HepG2 (cell line): Measurements from ENCODE around the gene TOB1. TPM values are rescaled to one million over a fixed set of nuclear protein-coding genes. Genes with fewer than 3 reads are reported as not detected.

Experiments
- BORCS8-MEF2B ChIP-seq: sonication (generic); formaldehyde crosslinking; IDR thresholded peaks from 2 replicates; pipeline ENCODE4 v1.8.0; 2022; ENCODE audit warnings: mild to moderate bottlenecking, missing genetic modification reagents
- FLYWCH1 ChIP-seq: sonication (generic); formaldehyde crosslinking; IDR thresholded peaks from 2 replicates; pipeline ENCODE4 v1.8.1; 2023; ENCODE audit warnings: mild to moderate bottlenecking, missing genetic modification reagents
- FOXK1 ChIP-seq: sonication (generic); formaldehyde crosslinking; IDR thresholded peaks from 2 replicates; pipeline ENCODE4 v1.4.0; 2020; ENCODE audit warnings: low read depth, missing genetic modification reagents, borderline replicate concordance
- FOXK2 ChIP-seq: fragments of 450-650 bp; IDR thresholded peaks from 2 replicates; pipeline ENCODE4 v1.6.1; 2016
- HOXA5 ChIP-seq: sonication (generic); formaldehyde crosslinking; IDR thresholded peaks from 2 replicates; pipeline ENCODE4 v1.4.0; 2020; ENCODE audit warnings: missing genetic modification reagents
- JUND ChIP-seq: sonication (generic); formaldehyde crosslinking; IDR thresholded peaks from 2 replicates; pipeline ENCODE4 v1.8.0; 2022; ENCODE audit warnings: mild to moderate bottlenecking, missing genetic modification reagents
- KLF11 ChIP-seq: IDR thresholded peaks from 2 replicates; pipeline ENCODE4 v1.6.1; 2016; ENCODE audit warnings: missing compliant biosample characterization
- PAWR ChIP-seq: sonication (generic); formaldehyde crosslinking; IDR thresholded peaks from 2 replicates; pipeline ENCODE4 v1.4.0; 2020; ENCODE audit warnings: missing genetic modification reagents, mild to moderate bottlenecking, borderline replicate concordance
- POLR2A ChIP-seq, 2 experiments: IDR thresholded peaks; 2 replicates each; pipeline ENCODE4 v1.6.1; 2011; ENCODE audit warnings: low read depth in 2 of 2, low read length in 2 of 2, mild to moderate bottlenecking in 1 of 2, moderate library complexity in 1 of 2; ENCODE audit not compliant: insufficient read depth in 1 of 2
- PRPF4 ChIP-seq: fragments of 200-400 bp; formaldehyde crosslinking; IDR thresholded peaks from 2 replicates; pipeline ENCODE4 v1.6.1; 2016; ENCODE audit warnings: low read length, low read depth; ENCODE audit not compliant: poor library complexity, severe bottlenecking
- RFX1 ChIP-seq: fragments of 450-650 bp; IDR thresholded peaks from 2 replicates; pipeline ENCODE4 v1.6.1; 2017
- SNAPC4 ChIP-seq: sonication (generic); formaldehyde crosslinking; IDR thresholded peaks from 2 replicates; pipeline ENCODE4 v1.4.0; 2020; ENCODE audit warnings: mild to moderate bottlenecking, missing genetic modification reagents
- YY1 ChIP-seq: IDR thresholded peaks from 2 replicates; pipeline ENCODE4 v1.6.1; 2011; ENCODE audit warnings: low read length, low read depth, moderate library complexity, mild to moderate bottlenecking; ENCODE audit not compliant: insufficient read depth, insufficient replicate concordance
- ZNF160 ChIP-seq: sonication (generic); formaldehyde crosslinking; IDR thresholded peaks from 2 replicates; pipeline ENCODE4 v1.8.0; 2022; ENCODE audit warnings: mild to moderate bottlenecking, inconsistent platforms, missing genetic modification reagents
- ZNF205 ChIP-seq: IDR thresholded peaks from 2 replicates; pipeline ENCODE4 v1.6.1; 2018; ENCODE audit warnings: missing biosample characterization, missing genetic modification reagents
- ZNF224 ChIP-seq: sonication (generic); formaldehyde crosslinking; IDR thresholded peaks from 2 replicates; pipeline ENCODE4 v1.5.0; 2020; ENCODE audit warnings: mild to moderate bottlenecking, missing genetic modification reagents
- ZNF3 ChIP-seq: IDR thresholded peaks from 2 replicates; pipeline ENCODE4 v1.7.0; 2017; ENCODE audit warnings: inconsistent platforms
- ZNF451 ChIP-seq: sonication (generic); formaldehyde crosslinking; IDR thresholded peaks from 2 replicates; pipeline ENCODE4 v1.5.0; 2020; ENCODE audit warnings: mild to moderate bottlenecking, missing genetic modification reagents
- ZNF567 ChIP-seq: sonication (generic); formaldehyde crosslinking; IDR thresholded peaks from 2 replicates; pipeline ENCODE4 v1.8.1; 2023; ENCODE audit warnings: mild to moderate bottlenecking, missing genetic modification reagents, borderline replicate concordance
- ZNF644 ChIP-seq: IDR thresholded peaks from 2 replicates; pipeline ENCODE4 v1.6.1; 2016; ENCODE audit warnings: low read depth
- ZNF740 ChIP-seq: sonication (generic); formaldehyde crosslinking; IDR thresholded peaks from 2 replicates; pipeline ENCODE4 v1.4.0; 2020; ENCODE audit warnings: missing genetic modification reagents
- ZNF776 ChIP-seq: sonication (generic); formaldehyde crosslinking; IDR thresholded peaks from 2 replicates; pipeline ENCODE4 v1.4.0; 2020; ENCODE audit warnings: mild to moderate bottlenecking, missing genetic modification reagents
- ZSCAN22 ChIP-seq: sonication (generic); formaldehyde crosslinking; IDR thresholded peaks from 2 replicates; pipeline ENCODE4 v1.4.0; 2020; ENCODE audit warnings: mild to moderate bottlenecking, missing genetic modification reagents
- ZSCAN9 ChIP-seq: IDR thresholded peaks from 2 replicates; pipeline ENCODE4 v1.6.1; 2016; ENCODE audit warnings: borderline replicate concordance
- polyA plus RNA-seq, 8 experiments: library from polyadenylated mRNA; depleted of rRNA in 3 of 8; stranded (reverse) in 7 of 8; unstranded in 1 of 8; fragments of >200 nt; fragmentation: Illumina TruSeq in 4 of 8; extraction: Trizol in 4 of 8; gene quantifications; 2 replicates each; pipeline versions ENCODE4 v1.2.1 to v1.2.3, GENCODE V29; 2011 to 2016; ENCODE audit warnings: low read depth in 4 of 8, missing spikeins in 1 of 8, mixed read lengths in 1 of 8; ENCODE audit not compliant: insufficient read depth in 1 of 8
- total RNA-seq, 5 experiments: library from RNA; depleted of rRNA; stranded (reverse); fragments of >200 nt; fragmentation: Illumina TruSeq; extraction: Trizol; gene quantifications; 2 replicates each; pipeline ENCODE4 v1.2.3, GENCODE V29; 2016; ENCODE audit warnings: low read depth in 1 of 5
- TF ChIP-seq, protein P1 (sequence below): sonication (generic); formaldehyde crosslinking; IDR thresholded peaks from 2 replicates; pipeline ENCODE4 v1.4.0; 2020; ENCODE audit warnings: missing genetic modification reagents
- TF ChIP-seq, protein P2 (sequence below): sonication (generic); formaldehyde crosslinking; IDR thresholded peaks from 2 replicates; pipeline ENCODE4 v1.8.1; 2023; ENCODE audit warnings: mild to moderate bottlenecking, inconsistent platforms, moderate library complexity, missing genetic modification reagents, borderline replicate concordance

TOB1 gene
- total and polyA plus RNA-seq, 2 of the 13 experiments (the other 11 are each of a cell fraction or from before 2014, with no cell fraction given) = 21.9 to 57.7 TPM

DNA sequence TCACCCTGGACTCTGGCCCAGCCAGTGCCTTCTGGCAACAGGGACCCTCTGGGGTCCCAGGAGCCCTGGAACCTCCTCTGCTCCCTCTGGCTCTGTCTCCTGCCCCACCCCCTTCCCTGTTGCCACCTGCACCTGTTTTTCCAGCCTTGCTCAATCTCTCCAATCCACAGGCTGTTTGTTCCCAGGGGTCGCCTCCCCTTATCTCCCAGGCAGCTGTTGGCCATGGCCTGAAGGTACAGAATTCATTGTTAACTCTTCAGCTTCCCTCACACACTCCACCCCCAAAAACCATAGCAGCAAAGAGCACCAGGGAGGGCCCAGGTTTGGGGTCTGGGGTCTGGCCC lies 39.3 kb upstream of the TOB1 start (continued):
- TF ChIP-seq KLF11 (CRISPR knock-in tag) (no peak), ZNF776 (CRISPR knock-in tag) (no peak; the same call in 1 of the 2 replicates), ZNF205 (CRISPR knock-in tag) (peak; percentile 87), HOXA5 (CRISPR knock-in tag) (no peak; the same call in none of the 2 replicates), BORCS8-MEF2B (peak; percentile 78; the same call in 1 of the 2 replicates), ZNF567 (no peak), FOXK1 (peak; percentile 83), YY1 (no peak), ZSCAN22 (CRISPR knock-in tag) (no peak), FOXK2 (no peak), ZNF644 (CRISPR knock-in tag) (peak; percentile 47; the same call in 1 of the 2 replicates), FLYWCH1 (CRISPR knock-in tag) (no peak), ZNF740 (CRISPR knock-in tag) (no peak), RFX1 (no peak), ZNF3 (CRISPR knock-in tag) (no peak), ZNF160 (no peak), ZSCAN9 (CRISPR knock-in tag) (no peak), ZNF451 (CRISPR knock-in tag) (no peak), SNAPC4 (CRISPR knock-in tag) (no peak), ZNF224 (CRISPR knock-in tag) (no peak), PAWR (CRISPR knock-in tag) (no peak), JUND (peak; percentile 36; the same call in 1 of the 2 replicates), PRPF4 (no peak), POLR2A (IDR thresholded peaks at IDR 0.05; ENCODE audit: insufficient read depth in 1 of 2, low read depth in 2 of 2, low read length in 2 of 2) (peak in 1 of 2 experiments; percentile 66; a peak in 2 of 4 replicates)
- TF ChIP-seq, protein P1, sequence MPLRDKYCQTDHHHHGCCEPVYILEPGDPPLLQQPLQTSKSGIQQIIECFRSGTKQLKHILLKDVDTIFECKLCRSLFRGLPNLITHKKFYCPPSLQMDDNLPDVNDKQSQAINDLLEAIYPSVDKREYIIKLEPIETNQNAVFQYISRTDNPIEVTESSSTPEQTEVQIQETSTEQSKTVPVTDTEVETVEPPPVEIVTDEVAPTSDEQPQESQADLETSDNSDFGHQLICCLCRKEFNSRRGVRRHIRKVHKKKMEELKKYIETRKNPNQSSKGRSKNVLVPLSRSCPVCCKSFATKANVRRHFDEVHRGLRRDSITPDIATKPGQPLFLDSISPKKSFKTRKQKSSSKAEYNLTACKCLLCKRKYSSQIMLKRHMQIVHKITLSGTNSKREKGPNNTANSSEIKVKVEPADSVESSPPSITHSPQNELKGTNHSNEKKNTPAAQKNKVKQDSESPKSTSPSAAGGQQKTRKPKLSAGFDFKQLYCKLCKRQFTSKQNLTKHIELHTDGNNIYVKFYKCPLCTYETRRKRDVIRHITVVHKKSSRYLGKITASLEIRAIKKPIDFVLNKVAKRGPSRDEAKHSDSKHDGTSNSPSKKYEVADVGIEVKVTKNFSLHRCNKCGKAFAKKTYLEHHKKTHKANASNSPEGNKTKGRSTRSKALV = no peak
- TF ChIP-seq, protein P2, sequence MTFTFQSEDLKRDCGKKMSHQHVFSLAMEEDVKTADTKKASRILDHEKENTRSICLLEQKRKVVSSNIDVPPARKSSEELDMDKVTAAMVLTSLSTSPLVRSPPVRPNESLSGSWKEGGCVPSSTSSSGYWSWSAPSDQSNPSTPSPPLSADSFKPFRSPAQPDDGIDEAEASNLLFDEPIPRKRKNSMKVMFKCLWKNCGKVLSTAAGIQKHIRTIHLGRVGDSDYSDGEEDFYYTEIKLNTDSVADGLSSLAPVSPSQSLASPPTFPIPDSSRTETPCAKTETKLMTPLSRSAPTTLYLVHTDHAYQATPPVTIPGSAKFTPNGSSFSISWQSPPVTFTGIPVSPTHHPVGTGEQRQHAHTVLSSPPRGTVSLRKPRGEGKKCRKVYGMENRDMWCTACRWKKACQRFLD (CRISPR knock-in tag) = peak; percentile 29; the same call in 1 of the 2 replicates
